ENCODE data around the gene HOXC5. TPM values are rescaled to one million over a fixed set of nuclear protein-coding genes. Genes with fewer than 3 reads are reported as not detected.

Gene HOXC5
- total RNA-seq, 4 donors from 2014 or later, result 0.28 to 0.63 (median 0.50) TPM; not detected in 1

- TF ChIP-seq CTCF (IDR thresholded peaks at IDR 0.05), result no peak
- DNase-seq (ENCODE audit: low spot score) (no peak), ATAC-seq (ENCODE audit: low FRiP score) (no peak)
Observed at GRCh38 chr12:54024127-54024526, 8.7 kb upstream of the HOXC5 start.

DNA sequence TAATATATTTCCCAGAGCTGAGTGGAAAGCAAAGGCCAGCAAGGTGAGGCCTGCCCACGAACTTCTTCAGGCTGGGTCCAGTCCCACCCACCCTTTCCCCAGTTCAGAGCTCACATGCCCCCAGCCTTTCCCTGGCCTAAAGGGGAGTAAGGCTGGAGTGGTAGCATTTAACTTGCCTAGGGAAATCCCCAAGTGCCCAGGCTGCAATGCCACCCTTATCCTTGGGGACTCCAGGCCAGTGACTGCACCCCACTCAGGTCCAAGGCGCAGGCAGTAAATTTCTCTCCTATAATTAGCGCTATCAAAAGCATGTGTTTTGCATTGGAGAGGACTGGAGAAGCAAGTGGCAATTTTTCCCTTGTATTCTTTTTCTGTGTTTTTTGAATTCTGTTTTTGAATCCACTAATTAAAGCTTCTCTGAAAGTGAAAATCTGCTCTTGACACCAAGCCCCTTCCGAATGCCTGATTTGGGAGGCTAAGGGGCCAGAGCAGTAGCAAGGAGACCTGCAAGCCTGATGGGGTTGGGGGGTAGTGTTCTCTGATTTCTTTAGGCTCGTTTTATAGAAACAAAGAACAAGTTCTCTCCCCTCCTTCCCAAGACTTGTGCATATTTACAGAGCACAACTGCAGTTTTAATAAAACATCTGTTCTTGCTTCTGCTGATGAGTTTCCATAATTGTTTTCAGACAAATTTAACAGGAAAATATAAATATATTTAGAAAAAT, 8.1 kb upstream of the HOXC5 start:
- ATAC-seq (ENCODE audit: low FRiP score) (no peak), DNase-seq (ENCODE audit: low spot score) (no peak)
- no peak for TF ChIP-seq CTCF (IDR thresholded peaks at IDR 0.05)

DNA sequence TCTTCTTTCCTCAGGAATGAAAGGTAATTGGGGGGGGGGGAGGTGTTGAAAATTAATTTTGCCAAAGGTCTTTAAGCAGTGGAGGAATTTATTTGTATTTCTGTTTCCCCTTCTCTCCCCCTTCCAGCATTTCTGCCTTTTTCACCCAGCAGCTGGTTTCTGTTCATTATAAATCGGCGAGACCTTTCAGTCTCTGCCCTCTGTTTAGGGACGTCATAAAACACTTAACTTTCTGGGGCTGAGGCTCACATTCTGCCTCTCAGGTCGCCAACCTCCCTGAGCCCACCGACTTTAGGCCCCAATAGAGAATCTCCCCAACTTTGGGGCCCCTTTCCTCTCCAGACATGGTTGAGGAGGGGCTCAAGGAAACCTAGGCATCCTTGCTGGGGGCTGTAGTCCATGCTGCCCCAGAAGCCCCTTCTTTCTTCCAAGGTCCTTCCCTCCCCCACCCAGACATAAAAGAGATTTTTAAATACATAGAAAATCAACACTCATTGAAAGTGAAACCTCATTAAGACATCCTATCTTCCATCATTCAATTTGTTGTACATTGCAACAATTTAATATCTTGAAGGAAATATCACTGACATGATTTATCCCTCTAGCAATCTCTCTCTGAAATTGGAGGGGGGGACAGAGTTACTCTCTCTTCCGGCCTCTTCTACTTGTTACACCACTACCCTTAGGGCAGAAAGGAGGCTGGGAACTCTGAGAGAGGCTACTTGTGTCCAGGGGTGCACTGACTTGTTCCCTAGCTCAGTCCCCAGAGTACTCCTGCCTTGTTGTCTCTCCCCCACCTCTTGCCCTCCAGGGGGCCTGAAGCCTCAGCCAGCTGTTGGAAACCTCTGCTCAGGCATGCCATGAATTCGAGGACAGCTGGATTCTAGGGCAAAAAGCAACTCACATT, 7.1 kb upstream of the HOXC5 start:
- ATAC-seq (ENCODE audit: low FRiP score), result no peak
- no peak for DNase-seq (ENCODE audit: low spot score)
- TF ChIP-seq CTCF (IDR thresholded peaks at IDR 0.05), result no peak

DNA sequence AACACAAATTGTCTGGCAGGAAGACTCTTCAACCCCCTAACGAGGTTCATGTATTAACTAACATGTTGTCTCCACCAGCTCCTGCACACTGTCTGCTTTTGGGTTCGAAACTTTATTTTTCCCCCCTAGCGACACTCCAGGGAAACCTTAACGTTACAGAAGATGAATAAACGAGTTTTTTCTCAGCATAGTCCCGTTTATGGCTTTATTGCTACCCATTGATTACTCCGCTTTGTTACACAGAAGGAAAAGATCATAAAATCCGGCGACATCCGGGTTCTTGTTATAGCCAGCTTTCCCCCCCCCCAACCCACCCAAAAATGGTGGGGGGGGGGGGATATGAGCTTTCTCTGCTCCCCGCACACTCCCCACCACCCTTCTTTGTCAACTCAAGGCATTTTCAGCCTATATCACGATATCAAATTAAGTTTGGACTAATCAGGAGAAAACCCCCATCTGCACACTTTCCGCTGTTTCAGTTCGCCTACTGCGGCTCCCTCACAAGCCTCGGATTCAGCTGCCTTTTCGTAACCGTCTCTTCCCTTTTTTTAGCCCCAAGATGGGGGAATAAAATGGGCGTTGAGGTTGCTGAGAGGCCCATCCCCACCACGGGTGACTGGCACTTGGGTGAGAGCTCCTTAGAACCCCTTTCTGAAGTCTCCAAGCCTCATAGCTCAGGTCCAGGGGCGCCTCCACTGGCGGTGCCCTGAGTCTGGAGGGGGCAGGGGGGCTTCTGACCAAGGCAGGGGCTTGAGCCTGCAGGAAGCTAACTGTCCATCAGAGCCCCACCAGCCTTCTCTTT, 6.0 kb upstream of the HOXC5 start:
- ATAC-seq (ENCODE audit: low FRiP score) (no peak), DNase-seq (ENCODE audit: low spot score) (no peak)
- TF ChIP-seq CTCF (IDR thresholded peaks at IDR 0.05), result no peak

GRCh38 chr12:54027442-54027786, 5.4 kb upstream of the HOXC5 start:
- ATAC-seq (ENCODE audit: low FRiP score) (no peak), DNase-seq (ENCODE audit: low spot score) (no peak)
- TF ChIP-seq CTCF (IDR thresholded peaks at IDR 0.05), result no peak

- TF ChIP-seq CTCF (IDR thresholded peaks at IDR 0.05), result no peak
- DNase-seq (ENCODE audit: low spot score) (no peak), ATAC-seq (ENCODE audit: low FRiP score) (peak; percentile 23)
Observed at GRCh38 chr12:54028314-54029201, 4.3 kb upstream of the HOXC5 start, which contains the start of gene HOXC6. Gene HOXC6, plus strand, starts transcription at chr12:54028440. Its CDS starts 82 bp downstream, at chr12:54028522.

All from omental fat pad (tissue), 4 donors.